ENCODE measurements around the gene GFI1. TPM values are rescaled to one million over a fixed set of nuclear protein-coding genes. Genes with fewer than 3 reads are reported as not detected.

GFI1 gene
- total RNA-seq, 2 donors from 2014 or later = 0.20 to 0.24 TPM

- Mint-ChIP-seq H3K4me1 (peaks cover 32% of the 10 kb centered on the region), H3K27me3 (ENCODE audit: insufficient read depth) (peaks cover 93% of the 10 kb centered on the region), H3K4me3 (peak overlapping the region; percentile 60), H3K9me3 (no peaks in the 10 kb centered on the region), H3K27ac (no peak overlapping the region), H3K36me3 (ENCODE audit: low read depth) (no peaks in the 10 kb centered on the region)
- peak; percentile 86 for DNase-seq
- Histone ChIP-seq H3K4me3 (ENCODE audit: low read length) (peak overlapping the region; percentile 73), H3K9me3 (ENCODE audit: control insufficient read depth, low read length) (no peaks in the 10 kb centered on the region), H3K27ac (ENCODE audit: low read depth, low read length) (no peak overlapping the region), H3K36me3 (ENCODE audit: control insufficient read depth, insufficient read depth, low read length) (no peaks in the 10 kb centered on the region), H3K27me3 (ENCODE audit: control insufficient read depth, insufficient read depth, low read length, poor library complexity, severe bottlenecking) (peaks cover 99% of the 10 kb centered on the region), H3K4me1 (ENCODE audit: control insufficient read depth, insufficient read depth, low read length) (peaks cover 19% of the 10 kb centered on the region), H3K9ac (ENCODE audit: extremely low read depth, low read length, poor library complexity, severe bottlenecking) (no peak overlapping the region)
- 0 to 1% methylated on average over 24 to 65 of the region's 65 CpGs for WGBS, 2 experiments (ENCODE audit: insufficient coverage in 1 of 2, insufficient read length in 1 of 2)
- peak; percentile 57 for TF ChIP-seq CTCF (conservative IDR thresholded peaks at IDR 0.05)
Observed at GRCh38 chr1:92484472-92485380, 2.0 kb downstream of the GFI1 start.

GRCh38 chr1:92483610-92484471 lies 2.9 kb downstream of the GFI1 start:
- DNase-seq = peak; percentile 85

More at GRCh38 chr1:92483610-92484471, 2.9 kb downstream of the GFI1 start:
- Histone ChIP-seq H3K4me1 (ENCODE audit: control insufficient read depth, insufficient read depth, low read length) (peaks cover 19% of the 10 kb centered on the region), H3K4me3 (ENCODE audit: low read length) (peak overlapping the region; percentile 73), H3K27ac (ENCODE audit: low read depth, low read length) (no peak overlapping the region), H3K36me3 (ENCODE audit: control insufficient read depth, insufficient read depth, low read length) (no peaks in the 10 kb centered on the region), H3K27me3 (ENCODE audit: control insufficient read depth, insufficient read depth, low read length, poor library complexity, severe bottlenecking) (peaks cover 99% of the 10 kb centered on the region), H3K9me3 (ENCODE audit: control insufficient read depth, low read length) (no peaks in the 10 kb centered on the region), H3K9ac (ENCODE audit: extremely low read depth, low read length, poor library complexity, severe bottlenecking) (no peak overlapping the region)
- Mint-ChIP-seq H3K27me3 (ENCODE audit: insufficient read depth) (peaks cover 93% of the 10 kb centered on the region), H3K36me3 (ENCODE audit: low read depth) (no peaks in the 10 kb centered on the region), H3K4me3 (peak overlapping the region; percentile 60), H3K4me1 (peaks cover 32% of the 10 kb centered on the region), H3K27ac (no peak overlapping the region), H3K9me3 (no peaks in the 10 kb centered on the region)
- no peak for TF ChIP-seq CTCF (conservative IDR thresholded peaks at IDR 0.05)
- 0 to 1% methylated on average over 22 to 56 of the region's 56 CpGs for WGBS, 2 experiments (ENCODE audit: insufficient coverage in 1 of 2, insufficient read length in 1 of 2)
